Central memory CD8-positive, alpha-beta T cell (primary cell): ENCODE data around the gene DHCR7.

ENCODE experiments used
- ATAC-seq: fragments of 150-1000 bp; cut with Tn5 transposase; replicated peaks from 2 replicates; pipeline ENCODE4 v1.10.0; 2022; ENCODE audit warnings: mild to moderate bottlenecking, moderate FRiP score, moderate number of reproducible peaks; ENCODE audit not compliant: poor library complexity, severe bottlenecking; ENCODE audit errors: extremely low read depth
- DNase-seq, 2 donors: peaks; one replicate each; pipeline ENCODE4 v3.0.0; 2021; ENCODE audit warnings: low spot score in 2 of 2
- H3K27ac Mint-ChIP-seq: one replicate; pipeline ENCODE4 v1.8.0; 2022; ENCODE audit warnings: low read depth, mild to moderate bottlenecking, moderate library complexity, mixed read lengths
- H3K27me3 Mint-ChIP-seq: one replicate; pipeline ENCODE4 v1.8.0; 2022; ENCODE audit warnings: mixed read lengths
- H3K36me3 Mint-ChIP-seq: one replicate; pipeline ENCODE4 v1.8.0; 2022; ENCODE audit warnings: mild to moderate bottlenecking, moderate library complexity, mixed read lengths; ENCODE audit not compliant: insufficient read depth
- H3K4me1 Mint-ChIP-seq: one replicate; pipeline ENCODE4 v1.8.0; 2022; ENCODE audit warnings: mixed read lengths
- H3K4me3 Mint-ChIP-seq: one replicate; pipeline ENCODE4 v1.8.0; 2022; ENCODE audit warnings: mild to moderate bottlenecking, moderate library complexity, mixed read lengths
- H3K9me3 Mint-ChIP-seq: one replicate; pipeline ENCODE4 v1.8.0; 2022; ENCODE audit warnings: mixed read lengths

Gene DHCR7

DNA sequence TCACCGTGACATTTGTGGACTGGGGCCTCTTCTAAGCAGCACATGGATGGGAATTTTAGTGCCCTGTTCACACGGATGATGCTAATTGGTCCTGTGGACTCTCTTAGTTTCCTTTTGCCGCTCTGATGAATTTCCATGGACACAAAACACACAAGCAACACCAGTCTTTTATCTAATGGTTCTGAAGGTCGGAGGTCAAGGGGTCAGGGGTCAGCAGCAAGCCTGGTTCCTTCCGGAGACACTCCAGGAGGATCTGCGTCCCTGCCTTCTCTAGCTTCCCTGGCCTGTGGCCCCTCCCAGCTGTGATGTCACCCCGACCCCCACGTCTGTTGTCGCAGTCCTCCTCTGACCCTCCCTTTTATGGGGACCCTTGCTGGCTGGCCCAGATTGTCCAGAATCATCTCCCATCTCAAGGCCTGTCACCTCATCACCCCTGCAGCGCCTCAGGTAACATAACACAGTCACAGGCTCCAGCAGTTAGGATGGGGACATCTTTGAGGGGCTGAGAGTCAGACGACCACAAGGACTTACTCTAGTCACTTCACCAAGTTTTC is 11.7 kb upstream of the DHCR7 start:
- DNase-seq, result no peak
- Mint-ChIP-seq H3K9me3 (no peaks in the 10 kb centered on the region), H3K27ac (peak overlapping the region; percentile 73), H3K36me3 (peaks cover 51% of the 10 kb centered on the region), H3K4me3 (no peak overlapping the region), H3K27me3 (no peaks in the 10 kb centered on the region), H3K4me1 (peaks cover 47% of the 10 kb centered on the region)
- no peak for ATAC-seq

DNA sequence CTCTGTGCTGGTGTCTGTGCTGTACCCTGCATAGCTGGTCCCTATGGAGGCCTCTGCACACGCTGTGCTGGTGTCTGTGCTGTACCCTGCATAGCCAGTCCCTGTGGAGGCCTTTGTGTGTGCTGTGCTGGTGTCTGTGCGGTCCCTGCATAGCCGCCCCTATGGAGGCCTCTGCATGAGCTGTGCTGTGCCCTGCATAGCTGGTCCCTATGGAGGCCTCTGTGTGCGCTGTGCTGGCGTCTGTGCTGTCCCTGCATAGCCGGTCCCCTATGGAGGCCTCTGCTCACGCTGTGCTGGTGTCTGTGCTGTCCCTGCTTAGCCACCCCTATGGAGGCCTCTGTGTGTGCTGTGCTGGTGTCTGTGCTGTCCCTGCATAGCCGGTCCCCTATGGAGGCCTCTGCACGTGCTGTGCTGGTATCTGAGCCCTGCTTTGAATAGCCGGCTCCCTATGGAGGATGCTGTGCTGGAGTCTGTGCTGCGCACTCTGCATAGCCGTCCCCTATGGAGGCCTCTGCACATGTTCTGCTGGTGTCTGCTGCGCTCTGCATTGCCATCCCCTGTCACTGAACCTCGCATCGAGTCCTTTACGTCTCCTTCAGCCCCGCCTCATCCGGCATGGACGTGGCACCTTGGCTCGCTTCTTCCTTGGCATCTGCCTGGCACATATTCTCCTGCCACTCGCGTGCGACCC is 11.0 kb upstream of the DHCR7 start:
- Mint-ChIP-seq H3K4me1 (peaks cover 52% of the 10 kb centered on the region), H3K4me3 (no peak overlapping the region), H3K9me3 (no peaks in the 10 kb centered on the region), H3K36me3 (peaks cover 48% of the 10 kb centered on the region), H3K27me3 (no peaks in the 10 kb centered on the region), H3K27ac (no peak overlapping the region)
- ATAC-seq, result no peak
- DNase-seq, result no peak

DNA sequence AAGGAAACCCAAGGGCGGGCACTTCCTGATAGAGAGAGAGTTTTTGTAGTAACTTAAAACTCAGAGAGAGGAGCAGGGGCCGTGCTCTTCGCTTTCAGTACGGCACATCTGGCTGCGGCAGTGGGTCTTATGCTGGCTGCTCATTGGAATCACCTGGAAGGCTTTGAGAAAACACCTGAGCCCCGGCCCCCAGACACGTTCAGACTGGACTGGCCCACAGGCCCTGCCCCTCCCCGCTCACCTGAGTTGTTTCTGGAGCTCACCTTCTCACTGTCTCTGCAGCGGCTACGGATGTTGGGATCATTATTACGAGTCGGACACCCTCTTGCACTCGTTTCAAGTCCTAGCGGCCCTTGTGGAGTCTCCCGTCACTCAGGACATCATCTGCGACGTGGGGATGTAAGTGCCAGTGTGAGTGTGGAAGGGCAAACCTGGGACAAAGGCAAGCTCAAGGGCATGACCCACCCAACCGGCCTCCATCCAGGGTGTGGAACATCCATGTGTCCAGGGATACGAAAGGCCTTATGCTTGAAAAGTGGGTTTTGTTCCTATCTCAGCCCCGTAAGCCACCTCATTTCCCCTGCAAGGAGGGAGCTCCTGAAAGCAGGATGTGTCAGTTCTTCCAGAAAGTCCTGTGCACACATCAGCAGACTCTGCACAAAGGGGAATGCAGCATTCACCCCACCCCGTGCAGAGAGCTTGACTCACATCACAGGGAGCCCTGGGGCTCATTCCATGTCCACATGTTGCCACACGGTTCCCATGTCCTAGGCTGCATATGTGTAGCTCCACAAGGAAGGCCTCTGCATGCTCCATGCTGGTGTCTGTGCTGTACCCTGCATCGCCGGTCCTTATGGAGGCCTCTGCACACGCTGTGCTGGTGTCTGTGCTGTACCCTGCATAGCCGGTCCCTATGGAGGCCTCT is 10.2 kb upstream of the DHCR7 start:
- ATAC-seq (no peak), DNase-seq (no peak)
- Mint-ChIP-seq H3K4me1 (peaks cover 50% of the 10 kb centered on the region), H3K27ac (no peak overlapping the region), H3K36me3 (peaks cover 51% of the 10 kb centered on the region), H3K27me3 (no peaks in the 10 kb centered on the region), H3K4me3 (no peak overlapping the region), H3K9me3 (no peaks in the 10 kb centered on the region)

DNA sequence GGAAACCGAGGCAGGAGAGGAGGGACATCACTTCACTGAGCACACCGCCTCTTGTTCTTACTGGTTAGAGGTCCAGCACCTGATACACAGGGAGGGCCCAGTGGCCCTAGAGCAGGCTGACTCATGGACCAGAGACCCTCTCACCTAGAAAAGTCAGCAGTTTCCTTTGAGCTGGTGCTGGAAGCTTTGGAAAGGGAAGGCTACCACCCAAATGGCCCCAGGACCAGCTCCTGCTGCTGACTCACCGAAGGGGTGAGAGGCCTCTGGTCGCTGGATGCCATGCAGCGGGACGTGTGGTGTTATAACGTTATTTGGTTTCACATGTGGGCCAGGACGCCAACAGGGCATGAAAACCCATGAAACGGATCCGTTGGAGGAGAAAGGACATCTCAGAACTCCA is 8.6 kb upstream of the DHCR7 start:
- H3K4me1 Mint-ChIP-seq, result peaks cover 59% of the 10 kb centered on the region
- H3K27me3 Mint-ChIP-seq, result no peaks in the 10 kb centered on the region
- no peak overlapping the region for H3K4me3 Mint-ChIP-seq
- H3K36me3 Mint-ChIP-seq, result peaks cover 52% of the 10 kb centered on the region
- DNase-seq (no peak), ATAC-seq (no peak)
- H3K9me3 Mint-ChIP-seq, result no peaks in the 10 kb centered on the region
- H3K27ac Mint-ChIP-seq, result no peak overlapping the region

DNA sequence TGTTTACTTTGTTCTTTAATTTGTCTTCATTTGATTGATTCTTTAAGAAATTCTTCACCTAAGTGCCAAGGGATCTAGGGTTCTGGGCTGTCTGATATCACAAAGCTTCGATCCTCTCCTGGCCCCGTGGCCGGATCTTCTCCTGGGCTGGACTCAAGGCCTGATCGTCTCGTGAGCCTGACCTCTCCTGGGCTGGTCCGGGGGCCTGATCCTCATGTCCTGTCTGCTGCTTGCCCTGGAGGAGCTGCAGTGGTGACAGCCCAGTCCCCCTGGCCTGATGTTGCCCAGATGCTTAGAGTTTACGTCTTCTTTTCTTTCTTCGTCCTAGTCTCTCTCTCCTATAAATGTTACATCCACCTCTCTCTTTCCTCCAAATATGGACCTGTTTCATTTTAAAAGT is 8.1 kb upstream of the DHCR7 start:
- Mint-ChIP-seq H3K9me3 (no peaks in the 10 kb centered on the region), H3K27me3 (no peaks in the 10 kb centered on the region), H3K4me3 (no peak overlapping the region), H3K27ac (no peak overlapping the region), H3K36me3 (peaks cover 48% of the 10 kb centered on the region), H3K4me1 (peaks cover 64% of the 10 kb centered on the region)
- no peak for ATAC-seq
- DNase-seq, result no peak

DNA sequence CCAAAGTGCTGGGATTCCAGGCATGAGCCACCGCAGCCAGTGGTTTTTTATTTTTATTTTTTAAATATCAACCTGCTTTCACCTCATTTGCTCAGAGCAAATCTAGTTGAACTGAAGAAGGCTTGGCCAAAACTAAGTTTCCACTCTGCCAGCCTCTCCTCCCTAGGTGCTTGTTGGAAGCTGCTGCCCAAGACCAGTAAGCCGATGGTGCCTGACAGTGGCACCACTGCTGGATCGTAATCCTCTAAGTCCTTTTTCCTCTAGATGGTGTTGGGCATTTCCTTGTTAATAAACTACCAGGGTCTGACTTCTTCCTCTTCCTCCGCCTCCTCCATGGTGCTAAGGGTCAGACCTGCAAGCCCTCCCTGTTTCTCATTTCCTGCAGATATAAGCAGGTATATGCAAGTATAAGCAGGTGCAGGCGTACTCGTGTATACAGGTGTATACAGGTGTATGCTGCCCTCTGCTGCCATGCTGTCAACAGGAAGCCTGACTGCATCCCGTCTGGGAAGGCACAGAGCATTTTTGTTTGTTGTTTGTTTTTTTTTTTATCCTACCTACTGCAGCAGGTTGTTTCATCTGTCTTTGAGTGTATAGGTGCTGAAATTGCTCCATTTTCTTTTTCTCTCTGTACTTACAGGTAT is 6.4 kb upstream of the DHCR7 start:
- DNase-seq, result no peak
- H3K27me3 Mint-ChIP-seq, result no peaks in the 10 kb centered on the region
- no peak overlapping the region for H3K27ac Mint-ChIP-seq
- ATAC-seq, result no peak
- H3K4me1 Mint-ChIP-seq, result peaks cover 66% of the 10 kb centered on the region
- H3K4me3 Mint-ChIP-seq, result peak overlapping the region; percentile 88
- no peaks in the 10 kb centered on the region for H3K9me3 Mint-ChIP-seq
- peaks cover 33% of the 10 kb centered on the region for H3K36me3 Mint-ChIP-seq

DNA sequence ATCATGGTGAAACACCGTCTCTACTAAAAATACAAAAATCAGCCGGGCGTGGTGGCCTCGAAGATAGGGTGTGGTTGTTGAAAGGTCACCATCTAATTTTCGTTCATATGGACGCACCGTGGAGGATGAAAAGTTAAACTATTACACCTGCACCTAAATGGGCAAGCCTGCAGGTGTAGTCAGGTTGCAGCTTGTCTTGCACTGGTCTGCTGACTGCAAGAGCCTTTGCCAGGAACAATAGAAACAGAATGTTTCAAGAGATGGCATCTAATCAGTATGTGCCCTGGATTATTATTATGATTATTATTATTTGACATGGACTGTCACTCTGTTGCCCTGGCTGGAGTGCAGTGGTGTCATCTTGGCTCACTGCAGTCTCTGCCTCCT is 5.7 kb upstream of the DHCR7 start:
- ATAC-seq, result no peak
- peaks cover 70% of the 10 kb centered on the region for H3K4me1 Mint-ChIP-seq
- H3K4me3 Mint-ChIP-seq, result peak overlapping the region; percentile 88

DNA sequence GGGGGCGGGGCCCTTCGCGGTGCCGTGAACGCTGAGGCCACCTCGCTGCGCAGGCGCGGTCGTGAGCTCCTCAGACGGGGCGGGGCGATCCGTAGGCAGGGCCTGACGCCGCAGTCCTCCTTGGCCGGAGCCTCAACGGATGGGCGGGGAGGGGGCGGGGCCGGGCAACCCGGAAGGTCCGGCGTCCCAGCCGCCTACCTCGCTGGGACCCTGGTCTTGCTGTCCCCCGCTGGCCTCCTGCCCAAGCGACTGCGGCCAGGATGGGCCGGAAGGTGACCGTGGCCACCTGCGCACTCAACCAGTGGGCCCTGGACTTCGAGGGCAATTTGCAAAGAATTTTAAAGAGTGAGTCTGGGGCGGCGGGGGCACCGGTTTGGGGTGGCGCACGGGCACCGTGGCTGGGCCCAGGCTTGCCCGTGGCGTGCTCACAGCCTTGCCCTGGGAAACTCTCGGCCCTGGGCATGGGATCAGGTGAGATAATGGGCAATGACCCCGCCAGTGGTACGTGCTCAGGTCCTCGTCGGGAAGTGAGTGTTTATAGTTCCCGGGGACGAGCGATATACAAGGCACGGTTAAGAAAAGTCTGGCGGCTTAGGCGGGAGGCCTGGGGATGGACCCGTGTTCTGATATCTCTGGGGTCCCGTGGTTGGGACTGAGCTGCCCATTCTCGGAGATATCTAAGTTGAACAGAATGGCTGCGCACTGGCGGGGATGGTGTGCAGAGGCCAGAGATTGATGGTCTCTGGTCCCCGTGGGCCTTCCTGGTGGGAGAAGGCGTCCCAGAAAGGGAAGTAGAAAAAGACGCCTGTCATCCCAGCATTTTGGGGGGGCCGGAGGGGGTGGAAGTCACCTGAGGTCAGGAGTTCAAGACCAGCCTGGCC is 5.1 kb upstream of the DHCR7 start, which contains the start of gene NADSYN1:
TSS of gene NADSYN1 (plus strand) at position 167 of the 881 bp plus-strand sequence. CDS start at position 261, 94 bp downstream.
- ATAC-seq (peak; percentile 68), DNase-seq (peak; percentile 84 to 86)
- Mint-ChIP-seq H3K4me3 (peak within 1 kb of the TSS; percentile 88), H3K27me3 (no peaks in the 10 kb centered on the region), H3K4me1 (peaks cover 70% of the 10 kb centered on the region), H3K36me3 (peaks cover 35% of the 10 kb centered on the region), H3K27ac (peak within 1 kb of the TSS; percentile 75), H3K9me3 (no peaks in the 10 kb centered on the region)

More for the DNA sequence above, 5.7 kb upstream of the DHCR7 start:
- no peak for DNase-seq
- no peaks in the 10 kb centered on the region for H3K9me3 Mint-ChIP-seq
- no peaks in the 10 kb centered on the region for H3K27me3 Mint-ChIP-seq
- peaks cover 34% of the 10 kb centered on the region for H3K36me3 Mint-ChIP-seq
- peak overlapping the region; percentile 75 for H3K27ac Mint-ChIP-seq

DNA sequence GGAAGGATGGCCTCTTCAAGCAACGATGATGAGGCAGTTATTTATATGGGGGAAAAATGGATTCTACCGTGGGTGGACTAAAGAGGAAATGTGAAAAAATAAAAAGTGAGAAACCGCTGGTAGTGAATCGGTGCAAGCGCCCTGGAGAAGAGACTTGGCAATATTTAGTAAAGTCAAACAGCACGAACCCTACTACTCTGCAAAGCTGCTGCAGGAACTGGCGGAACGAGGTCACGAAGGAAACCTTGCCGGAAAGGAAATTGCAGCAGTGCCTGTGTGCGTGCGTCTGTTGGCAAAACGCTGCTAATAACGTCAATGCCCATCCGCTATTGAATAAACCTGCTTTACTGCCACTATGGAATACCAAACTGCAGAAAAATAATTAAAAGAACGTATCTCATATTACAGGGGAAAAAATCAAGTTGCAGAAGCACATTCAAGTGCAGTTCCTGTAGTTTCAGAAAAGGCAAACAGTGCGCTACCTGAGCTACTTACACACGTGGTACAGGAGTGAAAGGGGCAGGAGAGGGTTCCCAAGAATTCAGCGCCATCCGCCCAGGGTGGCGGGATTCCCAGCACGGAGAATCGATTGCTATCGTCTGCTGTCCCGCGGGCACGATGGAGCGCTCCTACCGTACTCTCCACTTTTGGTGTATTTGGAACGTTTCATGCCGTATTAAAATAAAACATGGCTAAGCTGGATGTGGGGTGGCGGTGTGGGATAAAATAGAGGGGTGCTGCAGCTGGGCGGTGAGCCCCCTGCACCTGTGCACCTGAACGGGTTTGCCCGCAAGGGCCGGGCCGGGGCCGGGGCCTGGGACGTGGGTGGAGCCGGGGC is 4.2 kb upstream of the DHCR7 start:
- peak overlapping the region; percentile 88 for H3K4me3 Mint-ChIP-seq
- H3K4me1 Mint-ChIP-seq, result peaks cover 69% of the 10 kb centered on the region
- peak; percentile 62 for ATAC-seq
- H3K27me3 Mint-ChIP-seq, result no peaks in the 10 kb centered on the region
- no peaks in the 10 kb centered on the region for H3K9me3 Mint-ChIP-seq
- peaks cover 29% of the 10 kb centered on the region for H3K36me3 Mint-ChIP-seq
- peak overlapping the region; percentile 75 for H3K27ac Mint-ChIP-seq
- DNase-seq, result peak; percentile 40 to 56

DNA sequence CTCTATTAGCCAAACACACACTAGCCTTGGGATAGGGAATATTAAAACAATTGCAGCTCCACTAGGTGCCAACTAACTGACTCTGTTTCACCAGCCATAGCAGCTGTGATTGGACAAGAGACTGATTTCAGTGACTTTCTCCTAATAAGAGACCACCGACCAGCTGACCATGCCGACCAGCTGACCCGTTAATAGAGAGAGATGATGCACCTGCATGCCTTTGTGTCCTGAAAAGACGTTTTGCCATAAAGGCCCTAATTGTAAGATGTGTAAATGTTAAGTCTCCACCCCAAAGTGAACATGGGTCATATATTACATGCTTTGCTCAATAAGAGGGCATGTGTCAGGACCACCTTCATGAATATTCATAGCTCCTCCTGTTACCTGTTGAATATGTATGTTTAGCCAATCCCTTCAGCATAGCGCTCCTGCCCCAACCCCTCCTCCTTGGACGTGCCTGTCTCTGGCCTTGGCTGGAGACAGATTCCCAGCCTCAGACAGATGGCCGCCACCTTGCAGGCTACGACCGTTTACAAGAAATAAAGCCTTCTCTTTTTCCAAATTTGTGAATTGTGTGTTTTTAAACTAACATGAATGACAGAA is 3.5 kb upstream of the DHCR7 start:
- Mint-ChIP-seq H3K36me3 (peaks cover 27% of the 10 kb centered on the region), H3K27me3 (no peaks in the 10 kb centered on the region), H3K4me1 (peaks cover 66% of the 10 kb centered on the region), H3K27ac (peak overlapping the region; percentile 75), H3K4me3 (peak overlapping the region; percentile 88), H3K9me3 (no peaks in the 10 kb centered on the region)
- DNase-seq (no peak), ATAC-seq (no peak)

DNA sequence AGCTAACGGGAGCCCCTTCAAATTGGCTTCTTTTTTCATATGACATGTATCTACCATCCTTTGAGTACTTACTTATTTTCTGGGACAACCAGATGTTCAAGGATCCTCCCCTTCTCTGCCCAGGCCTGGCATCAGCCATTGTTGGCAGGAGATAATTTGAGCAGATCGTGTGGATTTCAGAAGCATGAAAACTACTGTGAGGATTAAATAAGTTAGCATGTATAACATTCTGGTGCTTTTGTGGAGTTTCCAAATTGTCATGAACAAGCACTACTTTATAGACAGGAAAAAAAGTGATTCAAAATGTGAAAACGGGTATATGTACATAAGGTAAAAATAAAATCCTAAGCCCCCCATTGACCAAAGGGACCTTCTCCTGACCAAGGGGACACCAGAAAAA is 2.7 kb upstream of the DHCR7 start:
- H3K27ac Mint-ChIP-seq, result peak overlapping the region; percentile 39
- ATAC-seq (no peak), DNase-seq (no peak)
- peaks cover 58% of the 10 kb centered on the region for H3K4me1 Mint-ChIP-seq
- H3K36me3 Mint-ChIP-seq, result peaks cover 23% of the 10 kb centered on the region
- H3K27me3 Mint-ChIP-seq, result no peaks in the 10 kb centered on the region
- H3K4me3 Mint-ChIP-seq, result peak overlapping the region; percentile 28
- H3K9me3 Mint-ChIP-seq, result no peaks in the 10 kb centered on the region
